ENCODE measurements around the gene ARHGAP6. TPM values are rescaled to one million over a fixed set of nuclear protein-coding genes. Genes with fewer than 3 reads are reported as not detected.

Gene ARHGAP6
- total RNA-seq, 1 experiment from 2014 or later: not detected

DNA sequence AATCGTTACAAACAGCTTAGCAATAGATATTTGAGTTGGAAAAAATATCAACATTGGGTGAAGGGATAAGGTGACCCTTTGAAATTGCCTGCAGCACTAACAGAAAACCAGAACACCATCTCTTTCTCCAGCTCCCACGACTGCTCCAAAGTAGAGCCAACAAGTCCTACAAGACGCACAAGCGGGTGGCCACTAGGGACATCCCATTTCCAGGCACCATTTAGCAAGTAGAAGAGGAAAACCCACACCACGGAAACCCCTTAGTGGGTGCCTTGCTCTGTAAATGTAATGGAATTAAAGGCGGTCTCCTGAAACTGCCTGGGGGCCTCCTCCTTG, 1.9 kb downstream of the ARHGAP6 start:
- H3K27ac Mint-ChIP-seq (ENCODE audit: low read depth, unreplicated experiment): no peak overlapping the region
- no peak overlapping the region for H3K4me3 Mint-ChIP-seq (ENCODE audit: unreplicated experiment)
- peaks cover 83% of the 10 kb centered on the region for H3K27me3 Mint-ChIP-seq (ENCODE audit: insufficient read depth, unreplicated experiment)
- intact Hi-C loops (cut with micrococcal nuclease): no loop called here
- no peak for DNase-seq (ENCODE audit: unreplicated experiment)
- no TSS peak for BruUV-seq (replicated peaks)
- H3K36me3 Mint-ChIP-seq (ENCODE audit: insufficient read depth, unreplicated experiment): peaks cover 5% of the 10 kb centered on the region
- no peaks in the 10 kb centered on the region for H3K9me3 Mint-ChIP-seq (ENCODE audit: unreplicated experiment)
- CTCF ChIA-PET: no interaction called here
- TF ChIP-seq, protein P1, sequence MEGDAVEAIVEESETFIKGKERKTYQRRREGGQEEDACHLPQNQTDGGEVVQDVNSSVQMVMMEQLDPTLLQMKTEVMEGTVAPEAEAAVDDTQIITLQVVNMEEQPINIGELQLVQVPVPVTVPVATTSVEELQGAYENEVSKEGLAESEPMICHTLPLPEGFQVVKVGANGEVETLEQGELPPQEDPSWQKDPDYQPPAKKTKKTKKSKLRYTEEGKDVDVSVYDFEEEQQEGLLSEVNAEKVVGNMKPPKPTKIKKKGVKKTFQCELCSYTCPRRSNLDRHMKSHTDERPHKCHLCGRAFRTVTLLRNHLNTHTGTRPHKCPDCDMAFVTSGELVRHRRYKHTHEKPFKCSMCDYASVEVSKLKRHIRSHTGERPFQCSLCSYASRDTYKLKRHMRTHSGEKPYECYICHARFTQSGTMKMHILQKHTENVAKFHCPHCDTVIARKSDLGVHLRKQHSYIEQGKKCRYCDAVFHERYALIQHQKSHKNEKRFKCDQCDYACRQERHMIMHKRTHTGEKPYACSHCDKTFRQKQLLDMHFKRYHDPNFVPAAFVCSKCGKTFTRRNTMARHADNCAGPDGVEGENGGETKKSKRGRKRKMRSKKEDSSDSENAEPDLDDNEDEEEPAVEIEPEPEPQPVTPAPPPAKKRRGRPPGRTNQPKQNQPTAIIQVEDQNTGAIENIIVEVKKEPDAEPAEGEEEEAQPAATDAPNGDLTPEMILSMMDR (IDR thresholded peaks at IDR 0.05; ENCODE audit: unreplicated experiment): no peak
- POLR2A ChIA-PET: no interaction called here
- no peaks in the 10 kb centered on the region for H3K4me1 Mint-ChIP-seq (ENCODE audit: insufficient read depth, unreplicated experiment)

DNA sequence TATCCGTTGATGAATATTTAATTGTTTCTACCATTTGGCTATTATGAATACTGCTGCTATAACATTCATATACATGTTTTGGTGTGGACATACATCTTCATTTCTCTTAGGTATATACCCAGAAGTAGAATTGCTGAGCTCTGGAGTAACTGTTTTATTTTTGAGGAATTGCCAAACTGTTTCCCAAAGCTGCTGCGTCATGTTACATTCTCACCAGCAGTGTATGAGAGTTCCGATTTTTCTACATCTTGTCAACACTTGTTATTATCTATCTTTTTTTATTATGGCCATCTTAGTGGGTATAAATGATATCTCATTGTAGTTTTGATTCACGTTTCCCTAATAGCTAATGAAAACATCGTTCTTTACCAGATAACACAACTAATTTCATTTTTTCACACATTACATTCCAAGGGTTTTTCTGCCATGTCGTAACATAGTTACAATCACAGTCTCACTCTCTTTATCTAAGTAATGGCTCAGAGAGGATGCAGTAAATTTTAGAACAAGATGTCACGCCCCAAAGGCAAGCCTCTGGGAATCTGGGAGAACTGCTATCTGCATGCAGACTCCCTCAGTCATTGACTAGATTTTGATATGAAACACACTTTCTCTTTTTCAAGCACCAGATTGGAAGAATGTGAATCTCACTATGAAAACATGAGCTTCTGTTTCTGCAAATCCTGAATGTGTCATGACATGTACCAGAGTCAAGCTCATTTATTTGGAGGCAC, 10.3 kb downstream of the ARHGAP6 start:
- Mint-ChIP-seq H3K9me3 (ENCODE audit: unreplicated experiment) (no peaks in the 10 kb centered on the region), H3K4me1 (ENCODE audit: insufficient read depth, unreplicated experiment) (no peaks in the 10 kb centered on the region), H3K4me3 (ENCODE audit: unreplicated experiment) (no peak overlapping the region), H3K27me3 (ENCODE audit: insufficient read depth, unreplicated experiment) (peaks cover 56% of the 10 kb centered on the region), H3K27ac (ENCODE audit: low read depth, unreplicated experiment) (no peak overlapping the region), H3K36me3 (ENCODE audit: insufficient read depth, unreplicated experiment) (peaks cover 5% of the 10 kb centered on the region)
- TF ChIP-seq, protein P1 (IDR thresholded peaks at IDR 0.05; ENCODE audit: unreplicated experiment): no peak
- ChIA-PET CTCF (interaction anchor here (0.6 kb wide), 1 partner anchor 1852 kb away, joined by 4 read pairs; no protein-coding TSS in a partner anchor), POLR2A (no interaction called here)
- BruUV-seq (replicated peaks): no TSS peak
- DNase-seq (ENCODE audit: unreplicated experiment): no peak
- intact Hi-C loops (cut with micrococcal nuclease): no loop called here

DNA sequence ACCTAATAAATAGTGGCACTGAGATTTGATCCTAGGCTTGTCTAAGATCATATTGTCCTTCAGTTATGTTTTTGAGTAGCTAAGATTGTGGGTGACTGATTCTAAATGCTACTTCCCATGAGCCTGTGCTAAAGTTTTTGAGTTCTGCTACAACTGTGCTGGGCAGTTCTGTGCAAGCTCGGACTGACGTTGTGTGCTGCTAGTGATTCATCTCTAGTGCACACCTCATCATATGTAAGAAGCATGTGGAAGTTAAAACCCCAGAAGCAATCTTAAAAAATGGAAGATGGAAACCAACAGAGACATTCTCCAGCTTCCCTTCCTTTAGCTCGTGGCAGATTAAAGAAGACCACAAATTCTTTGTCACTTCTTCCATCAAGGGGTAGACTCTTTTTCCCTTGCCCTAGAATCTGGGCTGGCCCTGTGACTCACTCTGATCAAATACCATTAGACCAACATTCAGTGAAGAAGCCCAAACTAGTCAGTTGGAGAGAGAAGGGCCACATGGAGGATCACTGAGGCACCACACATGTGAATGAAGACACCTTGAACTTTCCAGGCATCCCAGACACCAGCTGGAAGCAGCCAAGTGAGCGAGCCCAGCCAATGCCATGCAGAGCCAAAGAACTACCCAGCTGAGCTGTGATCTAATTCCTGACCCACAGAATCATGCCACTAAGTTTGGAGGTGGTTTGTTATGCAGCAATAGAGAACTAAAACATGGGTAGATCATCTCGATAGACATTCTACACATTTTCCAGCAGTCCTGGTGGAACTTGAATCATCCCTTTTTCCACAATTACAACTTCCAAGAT, 16.8 kb downstream of the ARHGAP6 start:
- no peak overlapping the region for H3K27ac Mint-ChIP-seq (ENCODE audit: low read depth, unreplicated experiment)
- no peaks in the 10 kb centered on the region for H3K9me3 Mint-ChIP-seq (ENCODE audit: unreplicated experiment)
- intact Hi-C loops (cut with micrococcal nuclease): no loop called here
- ChIA-PET CTCF (interaction anchor here (0.6 to 0.7 kb wide), 2 partner anchors 75 to 1008 kb away, joined by 3 read pairs; no protein-coding TSS in a partner anchor), POLR2A (interaction anchor here (0.6 to 0.7 kb wide), 3 partner anchors 9 to 139 kb away, joined by 3 to 5 read pairs (median 3); no protein-coding TSS in a partner anchor)
- TF ChIP-seq, protein P1 (IDR thresholded peaks at IDR 0.05; ENCODE audit: unreplicated experiment): no peak
- peaks cover 34% of the 10 kb centered on the region for H3K27me3 Mint-ChIP-seq (ENCODE audit: insufficient read depth, unreplicated experiment)
- BruUV-seq (replicated peaks): no TSS peak
- no peak overlapping the region for H3K4me3 Mint-ChIP-seq (ENCODE audit: unreplicated experiment)
- no peak for DNase-seq (ENCODE audit: unreplicated experiment)
- peaks cover 6% of the 10 kb centered on the region for H3K4me1 Mint-ChIP-seq (ENCODE audit: insufficient read depth, unreplicated experiment)
- H3K36me3 Mint-ChIP-seq (ENCODE audit: insufficient read depth, unreplicated experiment): no peaks in the 10 kb centered on the region

DNA sequence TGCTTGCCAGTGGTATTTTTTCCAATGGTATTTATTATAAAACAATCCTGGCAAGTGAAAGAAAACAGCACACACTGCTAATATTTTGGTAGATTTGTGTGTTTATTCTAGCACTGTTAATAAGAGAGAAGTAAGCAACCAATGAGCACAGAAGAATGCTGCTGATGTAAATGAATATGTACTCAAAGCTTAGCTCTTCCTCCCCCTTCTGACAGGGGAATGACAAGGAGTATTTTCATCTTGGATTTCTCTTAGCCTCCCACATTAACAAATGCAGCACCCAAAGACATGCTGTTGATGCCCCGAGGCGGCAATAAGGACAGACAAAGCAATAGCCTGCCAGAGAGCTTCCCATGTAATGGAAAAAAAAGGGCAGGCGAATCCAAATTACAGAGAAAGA, 18.6 kb downstream of the ARHGAP6 start:
- BruUV-seq (replicated peaks): no TSS peak
- DNase-seq (ENCODE audit: unreplicated experiment): no peak
- no peaks in the 10 kb centered on the region for H3K36me3 Mint-ChIP-seq (ENCODE audit: insufficient read depth, unreplicated experiment)
- CTCF ChIA-PET: no interaction called here
- no peaks in the 10 kb centered on the region for H3K9me3 Mint-ChIP-seq (ENCODE audit: unreplicated experiment)
- H3K4me1 Mint-ChIP-seq (ENCODE audit: insufficient read depth, unreplicated experiment): peaks cover 6% of the 10 kb centered on the region
- no peak overlapping the region for H3K27ac Mint-ChIP-seq (ENCODE audit: low read depth, unreplicated experiment)
- intact Hi-C loops (cut with micrococcal nuclease): no loop called here
- POLR2A ChIA-PET: interaction anchor here (0.6 kb wide), 1 partner anchor 18 kb away, joined by 3 read pairs; no protein-coding TSS in a partner anchor
- H3K4me3 Mint-ChIP-seq (ENCODE audit: unreplicated experiment): no peak overlapping the region
- TF ChIP-seq, protein P1 (IDR thresholded peaks at IDR 0.05; ENCODE audit: unreplicated experiment): no peak
- H3K27me3 Mint-ChIP-seq (ENCODE audit: insufficient read depth, unreplicated experiment): peaks cover 47% of the 10 kb centered on the region

All from MCF 10A (cell line).